DND-41 (cell line): Measurements from ENCODE around the gene MICALL2.

Experiments
- ATAC-seq: fragments of 200-7000 bp; cut with Tn5 transposase; 3 replicates; pipeline ENCODE4 v1.9.1; 2021; ENCODE audit warnings: low read depth; ENCODE audit not compliant: insufficient read depth
- DNase-seq: peaks from one replicate; pipeline ENCODE4 v3.0.0-alpha.2; 2020
- H2AFZ ChIP-seq: 2 replicates; pipeline ENCODE4 v1.6.0; 2012; ENCODE audit warnings: low read depth, low read length
- H3K27ac ChIP-seq: 2 replicates; pipeline ENCODE4 v1.5.1; 2012; ENCODE audit warnings: low read length, inconsistent platforms
- H3K27me3 ChIP-seq: fragments of 200-600 bp; sonication (generic); 2 replicates; pipeline ENCODE4 v1.6.0; 2012; ENCODE audit warnings: low read length, mild to moderate bottlenecking, inconsistent platforms; ENCODE audit not compliant: insufficient read depth, poor library complexity
- H3K36me3 ChIP-seq: 2 replicates; pipeline ENCODE4 v1.5.1; 2012; ENCODE audit warnings: low read length, inconsistent platforms; ENCODE audit not compliant: insufficient read depth
- H3K4me1 ChIP-seq: 2 replicates; pipeline ENCODE4 v1.5.1; 2012; ENCODE audit warnings: mild to moderate bottlenecking, low read length; ENCODE audit not compliant: insufficient read depth
- H3K4me2 ChIP-seq: 2 replicates; pipeline ENCODE4 v1.6.0; 2012; ENCODE audit warnings: mild to moderate bottlenecking, moderate library complexity, low read length, inconsistent platforms; ENCODE audit not compliant: insufficient read depth
- H3K4me3 ChIP-seq, 2 experiments: fragments of 200-600 bp in 1 of 2; shearing (Covaris generic) in 1 of 2; 2 replicates each; pipeline ENCODE4 v1.5.1; 2012 to 2016; ENCODE audit warnings: inconsistent platforms in 2 of 2, low read length in 2 of 2, mild to moderate bottlenecking in 2 of 2, low read depth in 1 of 2, moderate library complexity in 1 of 2
- H3K79me2 ChIP-seq: 2 replicates; pipeline ENCODE4 v1.6.0; 2012; ENCODE audit warnings: low read length, inconsistent platforms; ENCODE audit not compliant: insufficient read depth
- H3K9ac ChIP-seq: 2 replicates; pipeline ENCODE4 v1.6.0; 2012; ENCODE audit warnings: low read depth, mild to moderate bottlenecking, inconsistent platforms, low read length, moderate library complexity
- H3K9me3 ChIP-seq: 2 replicates; pipeline ENCODE4 v1.5.1; 2012; ENCODE audit warnings: low read length, moderate library complexity, mild to moderate bottlenecking, inconsistent platforms; ENCODE audit not compliant: insufficient read depth, severe bottlenecking
- H4K20me1 ChIP-seq: 2 replicates; pipeline ENCODE4 v1.6.0; 2012; ENCODE audit warnings: low read length; ENCODE audit not compliant: insufficient read depth
- EZH2 ChIP-seq: IDR thresholded peaks from 3 replicates; pipeline ENCODE4 v1.6.1; 2012; ENCODE audit warnings: borderline replicate concordance, low read depth, mild to moderate bottlenecking, moderate library complexity, low read length, inconsistent platforms; ENCODE audit not compliant: severe bottlenecking
- TF ChIP-seq, protein P1 (sequence below): IDR thresholded peaks from 2 replicates; pipeline ENCODE4 v1.5.1; 2012; ENCODE audit warnings: borderline replicate concordance, low read length, moderate library complexity, mild to moderate bottlenecking; ENCODE audit not compliant: poor library complexity, severe bottlenecking; ENCODE audit errors: extremely low read depth

Gene MICALL2

DNA sequence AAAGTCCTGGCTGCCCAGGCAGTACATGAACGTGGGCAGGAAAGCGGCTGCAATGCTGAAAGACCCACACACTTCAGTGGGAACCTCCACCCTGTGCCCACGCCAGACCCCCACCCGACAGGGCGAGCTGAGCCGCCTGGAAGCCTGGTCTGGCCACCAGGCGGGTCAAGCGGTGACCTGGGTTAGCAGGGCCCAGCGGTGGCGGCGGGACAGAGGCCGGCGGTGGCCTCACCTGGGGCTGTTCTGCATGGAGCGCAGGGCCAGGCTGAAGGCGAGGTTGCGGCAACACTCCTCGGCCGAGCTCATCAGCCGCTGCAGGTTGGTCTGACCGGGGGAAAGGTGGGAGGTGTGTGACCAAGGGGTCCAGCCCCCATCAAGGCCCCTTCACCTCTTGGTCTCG lies 11.6 kb upstream of the MICALL2 start:
- no peak overlapping the region for H3K4me3 ChIP-seq
- no peaks in the 10 kb centered on the region for H3K9me3 ChIP-seq
- H3K36me3 ChIP-seq: peaks cover 61% of the 10 kb centered on the region
- no peaks in the 10 kb centered on the region for H3K27me3 ChIP-seq
- no peak overlapping the region for H2AFZ ChIP-seq
- no peak overlapping the region for H3K9ac ChIP-seq
- H3K27ac ChIP-seq: no peak overlapping the region
- H3K79me2 ChIP-seq: no peaks in the 10 kb centered on the region
- H3K4me2 ChIP-seq: no peak overlapping the region
- H4K20me1 ChIP-seq: peaks cover 18% of the 10 kb centered on the region
- ATAC-seq (no peak), DNase-seq (no peak)
- H3K4me1 ChIP-seq: no peaks in the 10 kb centered on the region
- no peak for TF ChIP-seq EZH2
- TF ChIP-seq, protein P1, sequence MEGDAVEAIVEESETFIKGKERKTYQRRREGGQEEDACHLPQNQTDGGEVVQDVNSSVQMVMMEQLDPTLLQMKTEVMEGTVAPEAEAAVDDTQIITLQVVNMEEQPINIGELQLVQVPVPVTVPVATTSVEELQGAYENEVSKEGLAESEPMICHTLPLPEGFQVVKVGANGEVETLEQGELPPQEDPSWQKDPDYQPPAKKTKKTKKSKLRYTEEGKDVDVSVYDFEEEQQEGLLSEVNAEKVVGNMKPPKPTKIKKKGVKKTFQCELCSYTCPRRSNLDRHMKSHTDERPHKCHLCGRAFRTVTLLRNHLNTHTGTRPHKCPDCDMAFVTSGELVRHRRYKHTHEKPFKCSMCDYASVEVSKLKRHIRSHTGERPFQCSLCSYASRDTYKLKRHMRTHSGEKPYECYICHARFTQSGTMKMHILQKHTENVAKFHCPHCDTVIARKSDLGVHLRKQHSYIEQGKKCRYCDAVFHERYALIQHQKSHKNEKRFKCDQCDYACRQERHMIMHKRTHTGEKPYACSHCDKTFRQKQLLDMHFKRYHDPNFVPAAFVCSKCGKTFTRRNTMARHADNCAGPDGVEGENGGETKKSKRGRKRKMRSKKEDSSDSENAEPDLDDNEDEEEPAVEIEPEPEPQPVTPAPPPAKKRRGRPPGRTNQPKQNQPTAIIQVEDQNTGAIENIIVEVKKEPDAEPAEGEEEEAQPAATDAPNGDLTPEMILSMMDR: no peak

DNA sequence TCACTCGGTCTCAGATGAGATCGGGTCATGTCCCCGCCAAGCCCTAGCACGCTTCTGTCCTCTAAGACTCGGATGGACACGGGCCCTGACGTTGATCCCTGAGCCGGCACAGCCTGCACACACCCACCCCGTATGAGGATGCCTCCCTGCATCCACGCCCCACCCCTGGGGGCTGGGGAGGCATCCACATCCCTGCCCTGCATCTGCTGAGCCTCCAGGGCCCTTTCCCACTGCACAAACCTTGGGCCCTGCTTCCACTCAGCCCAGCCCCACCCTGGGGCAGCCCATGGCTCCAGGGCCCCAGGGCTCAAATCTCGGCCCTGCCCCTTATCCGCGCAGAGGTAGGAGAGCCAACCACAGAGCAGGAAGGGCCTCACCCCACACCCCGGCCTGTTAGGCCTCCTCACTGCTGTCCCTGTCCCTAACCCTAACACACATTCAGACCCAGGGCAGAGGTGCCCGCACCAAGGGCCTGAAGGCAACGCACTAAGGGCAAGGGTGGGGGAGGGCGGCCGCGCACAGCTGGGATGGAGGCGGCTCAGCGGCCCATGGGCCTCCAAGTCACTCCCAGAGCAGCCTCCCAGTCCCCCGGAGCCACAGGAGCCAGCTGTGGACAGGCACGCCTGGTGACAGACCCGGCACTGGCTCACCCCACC lies 9.5 kb upstream of the MICALL2 start:
- Histone ChIP-seq H3K4me2 (no peak overlapping the region), H3K4me1 (no peaks in the 10 kb centered on the region), H3K27ac (no peak overlapping the region), H3K36me3 (peaks cover 41% of the 10 kb centered on the region), H3K27me3 (no peaks in the 10 kb centered on the region), H3K9me3 (no peaks in the 10 kb centered on the region), H3K9ac (no peak overlapping the region), H3K79me2 (no peaks in the 10 kb centered on the region), H2AFZ (no peak overlapping the region), H3K4me3 (no peak overlapping the region), H4K20me1 (peaks cover 14% of the 10 kb centered on the region)
- ATAC-seq: 0 out of 3 replicates have a peak, but pooled peaks have one; percentile 7
- TF ChIP-seq, protein P1: no peak
- TF ChIP-seq EZH2: no peak
- DNase-seq: no peak

DNA sequence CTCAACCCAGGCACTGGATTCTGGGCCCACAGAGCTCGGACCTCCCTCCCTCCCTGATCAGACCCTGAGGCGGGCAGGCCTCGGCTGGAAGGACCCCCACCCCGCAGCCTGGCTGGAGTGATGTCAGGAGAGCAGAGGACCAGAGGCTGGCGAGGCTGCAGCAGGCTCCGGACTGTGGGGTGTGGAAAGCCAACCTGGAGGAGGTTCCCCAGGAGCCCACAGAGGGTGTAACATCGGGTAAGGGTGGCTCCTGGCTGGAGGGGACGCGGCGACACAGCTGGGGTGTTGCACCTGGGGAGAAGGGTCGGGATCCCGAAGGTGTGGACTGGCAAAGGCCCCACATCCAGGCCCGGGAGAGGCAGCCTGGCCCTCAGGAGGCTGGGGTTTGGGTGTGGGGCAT lies 8.9 kb upstream of the MICALL2 start:
- H4K20me1 ChIP-seq: peaks cover 9% of the 10 kb centered on the region
- H3K9ac ChIP-seq: no peak overlapping the region
- TF ChIP-seq, protein P1: no peak
- no peak for TF ChIP-seq EZH2
- no peaks in the 10 kb centered on the region for H3K79me2 ChIP-seq
- H3K4me1 ChIP-seq: no peaks in the 10 kb centered on the region
- H2AFZ ChIP-seq: no peak overlapping the region
- no peak overlapping the region for H3K4me2 ChIP-seq
- no peak for DNase-seq
- peaks cover 35% of the 10 kb centered on the region for H3K36me3 ChIP-seq
- H3K9me3 ChIP-seq: no peaks in the 10 kb centered on the region
- no peaks in the 10 kb centered on the region for H3K27me3 ChIP-seq
- no peak overlapping the region for H3K27ac ChIP-seq
- ATAC-seq: no peak
- no peak overlapping the region for H3K4me3 ChIP-seq
